Measurements from ENCODE around the gene HGF. TPM values are rescaled to one million over a fixed set of nuclear protein-coding genes. Genes with fewer than 3 reads are reported as not detected.
A peak's percentile ranks its signal among the peaks of the same experiment; 100 is the strongest.

The HGF gene
- polyA plus RNA-seq, 3 donors: 18.6 to 24.0 (median 18.9) TPM

- Mint-ChIP-seq H3K4me3 (no peak overlapping the region), H3K36me3 (no peaks in the 10 kb centered on the region), H3K4me1 (peaks cover 5% of the 10 kb centered on the region), H3K9me3 (no peaks in the 10 kb centered on the region), H3K27ac (no peak overlapping the region), H3K27me3 (ENCODE audit: low read depth in 3 of 3) (no peaks in the 10 kb centered on the region)
- no peak overlapping the region for H3K4me3 ChIP-seq (replicated peaks in 1 of 3; ENCODE audit: low read depth in 2 of 3, low read length in 3 of 3)
- H3K9ac ChIP-seq (ENCODE audit: insufficient read depth, low read length, poor library complexity, severe bottlenecking): no peak overlapping the region
- no peak overlapping the region for H3K4me2 ChIP-seq (replicated peaks; ENCODE audit: extremely low read depth, low read length, poor library complexity, severe bottlenecking)
- H3K27me3 ChIP-seq (ENCODE audit: control insufficient read depth in 2 of 2, insufficient read depth in 2 of 2, low read length in 2 of 2): no peaks in the 10 kb centered on the region
- H3K79me2 ChIP-seq (ENCODE audit: insufficient read depth, low read length): no peaks in the 10 kb centered on the region
- no peak for DNase-seq
- H2AFZ ChIP-seq (ENCODE audit: insufficient read depth, low read depth, low read length, poor library complexity, severe bottlenecking): no peak overlapping the region
- no peaks in the 10 kb centered on the region for H3K9me3 ChIP-seq (replicated peaks in 1 of 2; ENCODE audit: control insufficient read depth in 1 of 2, insufficient read depth in 1 of 2, low read length in 2 of 2)
- no peaks in the 10 kb centered on the region for H3K4me1 ChIP-seq (ENCODE audit: control insufficient read depth in 1 of 2, insufficient read depth in 2 of 2, low read length in 2 of 2)
- no CpG with 5 or more reads among the region's 3 CpGs for WGBS (ENCODE audit: insufficient coverage)
- H3K27ac ChIP-seq (ENCODE audit: low read depth in 1 of 2, low read length in 2 of 2): no peak overlapping the region
- H3K36me3 ChIP-seq (replicated peaks in 1 of 2; ENCODE audit: control insufficient read depth in 1 of 2, insufficient read depth in 2 of 2, low read length in 2 of 2): no peaks in the 10 kb centered on the region
- H4K20me1 ChIP-seq (ENCODE audit: insufficient read depth, low read length): no peaks in the 10 kb centered on the region
- TF ChIP-seq, protein P1, sequence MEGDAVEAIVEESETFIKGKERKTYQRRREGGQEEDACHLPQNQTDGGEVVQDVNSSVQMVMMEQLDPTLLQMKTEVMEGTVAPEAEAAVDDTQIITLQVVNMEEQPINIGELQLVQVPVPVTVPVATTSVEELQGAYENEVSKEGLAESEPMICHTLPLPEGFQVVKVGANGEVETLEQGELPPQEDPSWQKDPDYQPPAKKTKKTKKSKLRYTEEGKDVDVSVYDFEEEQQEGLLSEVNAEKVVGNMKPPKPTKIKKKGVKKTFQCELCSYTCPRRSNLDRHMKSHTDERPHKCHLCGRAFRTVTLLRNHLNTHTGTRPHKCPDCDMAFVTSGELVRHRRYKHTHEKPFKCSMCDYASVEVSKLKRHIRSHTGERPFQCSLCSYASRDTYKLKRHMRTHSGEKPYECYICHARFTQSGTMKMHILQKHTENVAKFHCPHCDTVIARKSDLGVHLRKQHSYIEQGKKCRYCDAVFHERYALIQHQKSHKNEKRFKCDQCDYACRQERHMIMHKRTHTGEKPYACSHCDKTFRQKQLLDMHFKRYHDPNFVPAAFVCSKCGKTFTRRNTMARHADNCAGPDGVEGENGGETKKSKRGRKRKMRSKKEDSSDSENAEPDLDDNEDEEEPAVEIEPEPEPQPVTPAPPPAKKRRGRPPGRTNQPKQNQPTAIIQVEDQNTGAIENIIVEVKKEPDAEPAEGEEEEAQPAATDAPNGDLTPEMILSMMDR (IDR thresholded peaks at IDR 0.05): no peak
- intact Hi-C loops (cut with micrococcal nuclease): no loop called here
Measured at GRCh38 chr7:81685270-81685868, 84.5 kb downstream of the HGF start.

DNA sequence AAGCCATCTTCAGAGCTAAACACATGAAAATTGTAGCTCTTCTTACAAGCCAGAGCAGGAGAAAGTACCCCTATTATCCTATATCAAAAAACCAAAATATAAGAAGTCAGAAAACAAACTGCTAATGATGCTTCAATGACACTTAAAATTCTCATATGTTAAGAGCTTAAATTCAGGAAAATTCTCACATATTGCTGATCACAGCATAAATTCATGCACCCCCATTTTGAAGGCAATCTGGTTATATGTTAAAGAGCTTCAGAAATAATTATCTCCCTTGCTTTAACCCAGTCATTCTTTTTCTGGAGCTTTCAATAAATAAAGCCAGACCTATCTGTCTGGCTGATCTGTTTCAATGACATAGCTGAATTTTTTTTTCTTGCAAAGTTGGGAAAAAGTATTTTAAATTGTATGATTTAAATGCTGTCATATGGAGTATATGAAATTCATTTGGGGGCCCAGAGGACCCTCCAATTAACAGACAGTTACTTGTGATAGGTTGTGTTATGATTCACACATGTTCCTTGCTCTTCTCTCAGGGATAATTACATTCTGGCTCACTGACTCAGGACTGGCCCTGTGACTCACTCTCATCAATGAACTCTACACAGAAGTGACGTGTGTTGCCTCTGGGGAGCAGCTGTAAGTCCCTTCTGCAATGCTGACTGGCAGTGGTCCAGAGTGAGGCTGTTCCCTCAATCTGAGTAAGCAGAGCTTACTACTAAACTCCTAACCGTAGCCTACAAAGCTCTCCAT, 85.2 kb downstream of the HGF start:
- TF ChIP-seq, protein P1 (IDR thresholded peaks at IDR 0.05): no peak
- Histone ChIP-seq H3K27ac (ENCODE audit: low read depth in 1 of 2, low read length in 2 of 2) (no peak overlapping the region), H2AFZ (ENCODE audit: insufficient read depth, low read depth, low read length, poor library complexity, severe bottlenecking) (no peak overlapping the region), H3K79me2 (ENCODE audit: insufficient read depth, low read length) (no peaks in the 10 kb centered on the region), H3K9ac (ENCODE audit: insufficient read depth, low read length, poor library complexity, severe bottlenecking) (no peak overlapping the region), H3K4me3 (replicated peaks in 1 of 3; ENCODE audit: low read depth in 2 of 3, low read length in 3 of 3) (no peak overlapping the region), H3K9me3 (replicated peaks in 1 of 2; ENCODE audit: control insufficient read depth in 1 of 2, insufficient read depth in 1 of 2, low read length in 2 of 2) (no peaks in the 10 kb centered on the region), H3K4me1 (ENCODE audit: control insufficient read depth in 1 of 2, insufficient read depth in 2 of 2, low read length in 2 of 2) (no peaks in the 10 kb centered on the region), H3K27me3 (ENCODE audit: control insufficient read depth in 2 of 2, insufficient read depth in 2 of 2, low read length in 2 of 2) (no peaks in the 10 kb centered on the region), H4K20me1 (ENCODE audit: insufficient read depth, low read length) (no peaks in the 10 kb centered on the region), H3K4me2 (replicated peaks; ENCODE audit: extremely low read depth, low read length, poor library complexity, severe bottlenecking) (no peak overlapping the region), H3K36me3 (replicated peaks in 1 of 2; ENCODE audit: control insufficient read depth in 1 of 2, insufficient read depth in 2 of 2, low read length in 2 of 2) (no peaks in the 10 kb centered on the region)
- 41% methylated on average over 2 of the region's 2 CpGs for WGBS (ENCODE audit: insufficient coverage)
- peak; percentile 48 to 84 (median 49) for DNase-seq
- Mint-ChIP-seq H3K27me3 (ENCODE audit: low read depth in 3 of 3) (no peaks in the 10 kb centered on the region), H3K36me3 (no peaks in the 10 kb centered on the region), H3K4me1 (peaks cover 5% of the 10 kb centered on the region), H3K27ac (peak overlapping the region in 2 of 7 donors; percentile 5 to 53), H3K9me3 (no peaks in the 10 kb centered on the region), H3K4me3 (no peak overlapping the region)
- intact Hi-C loops (cut with micrococcal nuclease): no loop called here
